Right lobe of liver (tissue), 4 donors: Measurements from ENCODE around the gene NOD1.

Experiments used
- POLR2A ChIP-seq: fragments of 450-650 bp; IDR thresholded peaks from one replicate; pipeline ENCODE4 v1.6.1; 2017; ENCODE audit warnings: antibody characterized with exemption, mild to moderate bottlenecking
- TF ChIP-seq, protein P1 (sequence below), 4 donors: fragments of 200-600 bp in 3 of 4; fragments of 450-650 bp in 1 of 4; IDR thresholded peaks; one replicate each; pipeline versions ENCODE4 v1.5.1 to v1.8.0; 2016 to 2022; ENCODE audit warnings: antibody characterized with exemption in 4 of 4, mild to moderate bottlenecking in 2 of 4
- donor health status: DM: no; HTN: no; CAD: no.
- donor health status: DM: no; HTN: no; CAD: no.
- donor health status: DM: no; HTN: yes; CAD: no.

DNA sequence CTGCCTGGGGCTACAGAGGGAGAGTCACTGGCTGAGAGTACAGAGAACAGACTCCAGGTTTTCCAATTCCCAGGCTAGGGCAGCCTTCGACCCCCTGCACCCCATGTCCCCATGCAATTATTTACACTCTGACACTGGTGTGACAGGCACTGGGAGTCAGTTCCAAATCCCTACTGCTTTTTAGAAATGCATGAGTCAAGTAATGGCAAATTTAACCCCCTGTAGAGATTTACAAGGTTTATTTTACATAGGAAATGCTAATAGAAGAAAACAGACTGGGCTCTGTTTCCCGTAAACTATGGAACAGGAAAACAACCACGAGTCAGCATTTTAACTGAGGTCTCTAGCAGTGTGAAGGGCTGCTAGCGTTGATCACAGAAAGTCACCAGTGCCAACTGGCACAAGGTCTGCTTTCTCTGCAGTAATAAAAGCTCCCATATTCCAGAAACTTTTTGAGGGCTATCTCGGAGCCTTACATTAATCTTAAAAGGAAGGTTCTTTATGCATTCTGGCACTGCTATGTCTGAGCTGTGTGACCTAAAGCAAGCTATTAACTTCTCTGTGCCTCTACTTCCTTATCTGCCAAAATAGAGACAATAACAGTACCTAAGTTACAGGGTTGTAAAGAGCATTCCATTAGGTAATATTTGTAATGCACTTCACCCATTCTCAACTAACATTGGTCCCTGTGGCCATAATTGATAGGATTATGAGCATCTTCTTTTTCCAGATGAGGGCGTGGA lies 28.2 kb downstream of the NOD1 start:
- TF ChIP-seq, protein P1, sequence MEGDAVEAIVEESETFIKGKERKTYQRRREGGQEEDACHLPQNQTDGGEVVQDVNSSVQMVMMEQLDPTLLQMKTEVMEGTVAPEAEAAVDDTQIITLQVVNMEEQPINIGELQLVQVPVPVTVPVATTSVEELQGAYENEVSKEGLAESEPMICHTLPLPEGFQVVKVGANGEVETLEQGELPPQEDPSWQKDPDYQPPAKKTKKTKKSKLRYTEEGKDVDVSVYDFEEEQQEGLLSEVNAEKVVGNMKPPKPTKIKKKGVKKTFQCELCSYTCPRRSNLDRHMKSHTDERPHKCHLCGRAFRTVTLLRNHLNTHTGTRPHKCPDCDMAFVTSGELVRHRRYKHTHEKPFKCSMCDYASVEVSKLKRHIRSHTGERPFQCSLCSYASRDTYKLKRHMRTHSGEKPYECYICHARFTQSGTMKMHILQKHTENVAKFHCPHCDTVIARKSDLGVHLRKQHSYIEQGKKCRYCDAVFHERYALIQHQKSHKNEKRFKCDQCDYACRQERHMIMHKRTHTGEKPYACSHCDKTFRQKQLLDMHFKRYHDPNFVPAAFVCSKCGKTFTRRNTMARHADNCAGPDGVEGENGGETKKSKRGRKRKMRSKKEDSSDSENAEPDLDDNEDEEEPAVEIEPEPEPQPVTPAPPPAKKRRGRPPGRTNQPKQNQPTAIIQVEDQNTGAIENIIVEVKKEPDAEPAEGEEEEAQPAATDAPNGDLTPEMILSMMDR (IDR thresholded peaks at IDR 0.05) = no peak
- TF ChIP-seq POLR2A = no peak
